Heart left ventricle (tissue), 16 donors: ENCODE data around the gene LARP1. TPM values are rescaled to one million over a fixed set of nuclear protein-coding genes. Genes with fewer than 3 reads are reported as not detected.

Source experiments
- ATAC-seq, 4 donors: fragments of 200-7000 bp; cut with Tn5 transposase; one replicate each; pipeline ENCODE4 v1.9.1; 2020 to 2022; ENCODE audit warnings: moderate library complexity in 4 of 4, mild to moderate bottlenecking in 3 of 4, moderate number of reproducible peaks in 1 of 4
- DNase-seq, 5 donors: peaks; one replicate each; pipeline ENCODE4 v3.0.0-alpha.2; 2020
- H3K27ac ChIP-seq, 12 donors: fragments of 200-600 bp; sonication (generic) in 4 of 12; one replicate each; pipeline versions ENCODE4 v1.5.0 to v1.8.0; 2016 to 2022; ENCODE audit warnings: mild to moderate bottlenecking in 2 of 12
- H3K27me3 ChIP-seq, 9 donors: fragments of 200-600 bp; sonication (generic) in 2 of 9; one replicate each; pipeline versions ENCODE4 v1.5.1 to v1.8.0; 2016 to 2022; ENCODE audit warnings: mild to moderate bottlenecking in 3 of 9
- H3K36me3 ChIP-seq, 9 donors: fragments of 200-600 bp; sonication (generic) in 2 of 9; one replicate each; pipeline versions ENCODE4 v1.5.0 to v1.8.0; 2018 to 2022; ENCODE audit warnings: mild to moderate bottlenecking in 2 of 9
- H3K4me1 ChIP-seq, 12 donors: fragments of 200-600 bp; sonication (generic) in 4 of 12; one replicate each; pipeline versions ENCODE4 v1.5.0 to v1.8.0; 2016 to 2022; ENCODE audit warnings: mild to moderate bottlenecking in 3 of 12
- H3K4me3 ChIP-seq, 12 donors: fragments of 200-600 bp; sonication (generic) in 4 of 12; one replicate each; pipeline versions ENCODE4 v1.5.0 to v1.8.0; 2017 to 2022; ENCODE audit warnings: mild to moderate bottlenecking in 9 of 12, moderate library complexity in 4 of 12
- H3K9me3 ChIP-seq, 12 donors: fragments of 200-600 bp; sonication (generic) in 4 of 12; one replicate each; pipeline versions ENCODE4 v1.5.0 to v1.8.0; 2016 to 2022; ENCODE audit warnings: mild to moderate bottlenecking in 1 of 12
- POLR2A ChIP-seq, 2 donors: fragments of 450-650 bp; IDR thresholded peaks; one replicate each; pipeline ENCODE4 v1.6.1; 2017; ENCODE audit warnings: antibody characterized with exemption in 2 of 2, mild to moderate bottlenecking in 2 of 2, moderate library complexity in 2 of 2
- WGBS, 4 donors: extraction: QIAGEN DNeasy Blood & Tissue Kit in 2 of 4; methylation state at CpG; one replicate each; pipeline versions ENCODE4 v1.1.5 to v1.1.7; 2013 to 2018; 5-methylcytosine and 5-hydroxymethylcytosine counted together
- intact Hi-C, 10 donors: fragments of 100-400 bp; cut with DNase I; formaldehyde crosslinking; loops; one replicate each; pipeline versions ENCODE4 v1.11.1 to v1.14.2; 2022
- polyA plus RNA-seq, 2 donors: library from polyadenylated mRNA; stranded (reverse); fragments of 200-250 nt; gene quantifications; one replicate each; pipeline ENCODE4 v1.2.3, GENCODE V29; 2013
- total RNA-seq, 9 donors: library from RNA; depleted of rRNA in 2 of 9; stranded (reverse); fragments of >200 nt in 2 of 9; fragmentation: NEBNext Ultra II Directional in 3 of 9; extraction: Animal tissue kit (Norgen Biotek cat#: 25700) in 3 of 9; gene quantifications; one replicate each; pipeline versions ENCODE4 v1.1.0 to v1.2.4, GENCODE V29; 2016 to 2023
- TF ChIP-seq, protein P1 (sequence below), 12 donors: fragments of 200-600 bp; sonication (generic) in 4 of 12; IDR thresholded peaks; one replicate each; pipeline versions ENCODE4 v1.5.0 to v1.8.0; 2018 to 2022; ENCODE audit warnings: antibody characterized with exemption in 12 of 12, mild to moderate bottlenecking in 5 of 12
- donor health status: ischemic (EF 13 %, LVEDD 7.1; RV severe dilation, severe dysfunction).
- donor health status: healthy with polysubstance abuse.
- donor health status: DM: no; HTN: yes; CAD: no.
- donor health status: DM: no; HTN: no; CAD: no.
- donor health status: ischemic (EF 25% LVEDD 6.9; RV normal size, moderate dysfunction).
- donor health status: ischemic (EF 25% LVEDD 5.7; RV mildly dilated, moderate dysfunction).
- donor health status: healthy.
- donor health status: DM: yes; HTN: yes; CAD: no.
- donor health status: ischemic (EF 35%, LVEDD 5.7; RV mildly dilated, moderate dysfunction).
- donor health status: nonischemic (EF 11% LVEDD 7.7; RV severe dilation, severe dysfunction).
- donor health status: DM: yes; HTN: yes; CAD: no.
- donor health status: PGD.
- donor health status: ischemic (EF 29% LVEDD 5.4; RV normal size, mild dysfunction).
- donor health status: nonischemic (EF 23%, LVEDD 6.1; RV moderate dilation, normal function).

LARP1 gene
- total and polyA plus RNA-seq, 11 donors = 36.5 to 189 (median 164) TPM

GRCh38 chr5:154851351-154851750, 96.2 kb downstream of the LARP1 start:
- Histone ChIP-seq H3K27ac (peak overlapping the region; percentile 43 to 95 (median 81)), H3K36me3 (no peaks in the 10 kb centered on the region), H3K27me3 (no peaks in the 10 kb centered on the region), H3K4me3 (peak overlapping the region in 3 of 12 donors; percentile 54 to 79 (median 54)), H3K9me3 (no peaks in the 10 kb centered on the region), H3K4me1 (peaks cover 0 to 37% (median 25%) of the 10 kb centered on the region in 12 donors)
- no peak for DNase-seq
- TF ChIP-seq, protein P1, sequence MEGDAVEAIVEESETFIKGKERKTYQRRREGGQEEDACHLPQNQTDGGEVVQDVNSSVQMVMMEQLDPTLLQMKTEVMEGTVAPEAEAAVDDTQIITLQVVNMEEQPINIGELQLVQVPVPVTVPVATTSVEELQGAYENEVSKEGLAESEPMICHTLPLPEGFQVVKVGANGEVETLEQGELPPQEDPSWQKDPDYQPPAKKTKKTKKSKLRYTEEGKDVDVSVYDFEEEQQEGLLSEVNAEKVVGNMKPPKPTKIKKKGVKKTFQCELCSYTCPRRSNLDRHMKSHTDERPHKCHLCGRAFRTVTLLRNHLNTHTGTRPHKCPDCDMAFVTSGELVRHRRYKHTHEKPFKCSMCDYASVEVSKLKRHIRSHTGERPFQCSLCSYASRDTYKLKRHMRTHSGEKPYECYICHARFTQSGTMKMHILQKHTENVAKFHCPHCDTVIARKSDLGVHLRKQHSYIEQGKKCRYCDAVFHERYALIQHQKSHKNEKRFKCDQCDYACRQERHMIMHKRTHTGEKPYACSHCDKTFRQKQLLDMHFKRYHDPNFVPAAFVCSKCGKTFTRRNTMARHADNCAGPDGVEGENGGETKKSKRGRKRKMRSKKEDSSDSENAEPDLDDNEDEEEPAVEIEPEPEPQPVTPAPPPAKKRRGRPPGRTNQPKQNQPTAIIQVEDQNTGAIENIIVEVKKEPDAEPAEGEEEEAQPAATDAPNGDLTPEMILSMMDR (IDR thresholded peaks at IDR 0.05) = no peak
- TF ChIP-seq POLR2A (IDR thresholded peaks at IDR 0.05) = no peak
- WGBS, 4 donors = 90 to 96% (median 94%) methylated on average over 3 of the region's 3 CpGs
- ATAC-seq = no peak
- intact Hi-C loops = no loop called here

- intact Hi-C loops = loop anchor here in 8 of 10 donors (1.0 to 5.0 kb wide), 5 partner anchors 23 to 102 kb away; partner anchors contain the start of genes LARP1 (in 7 of the 8) and GEMIN5 (in 2 of the 8)
Observed at GRCh38 chr5:154857530-154858296, 102.5 kb downstream of the LARP1 start.

GRCh38 chr5:154858297-154858971, 103.3 kb downstream of the LARP1 start, which contains the start of gene CNOT8:
CNOT8 (plus strand) TSS chr5:154858627; CDS start chr5:154863279, 4,652 bp downstream.
- H3K4me1 ChIP-seq = peaks cover 3 to 48% (median 35%) of the 10 kb centered on the region in 12 donors
- WGBS, 4 donors = 0 to 1% (median 0%) methylated on average over 64 to 65 of the region's 65 CpGs
- H3K27me3 ChIP-seq = no peaks in the 10 kb centered on the region
- H3K27ac ChIP-seq = peak within 1 kb of the TSS; percentile 92 to 100 (median 98)
- peaks cover 0 to 18% (median 4%) of the 10 kb centered on the region in 9 donors for H3K36me3 ChIP-seq
- ATAC-seq (peak; percentile 93 to 96 (median 95)), DNase-seq (peak; percentile 99)
- no peaks in the 10 kb centered on the region for H3K9me3 ChIP-seq
- intact Hi-C loops = loop anchor here in 8 of 10 donors (1.0 to 5.0 kb wide), 5 partner anchors 22 to 103 kb away; partner anchors contain the start of genes LARP1 (in 7 of the 8) and GEMIN5 (in 2 of the 8)
- TF ChIP-seq, protein P1 (IDR thresholded peaks at IDR 0.05) = no peak
- TF ChIP-seq POLR2A (IDR thresholded peaks at IDR 0.05) = peak in 1 of 2 donors; percentile 94
- H3K4me3 ChIP-seq = peak within 1 kb of the TSS; percentile 61 to 97 (median 82)

More at GRCh38 chr5:154857530-154858296, 102.5 kb downstream of the LARP1 start:
- H3K4me1 ChIP-seq = peaks cover 3 to 45% (median 35%) of the 10 kb centered on the region in 12 donors
- H3K36me3 ChIP-seq = peaks cover 0 to 11% (median 0%) of the 10 kb centered on the region in 9 donors
- DNase-seq (peak; percentile 94 to 97 (median 96)), ATAC-seq (peak; percentile 68 to 84 (median 81))
- H3K27ac ChIP-seq = peak overlapping the region; percentile 92 to 100 (median 98)
- peak overlapping the region; percentile 61 to 97 (median 82) for H3K4me3 ChIP-seq
- WGBS, 4 donors = 0 to 1% (median 0%) methylated on average over 48 to 59 of the region's 59 CpGs
- H3K9me3 ChIP-seq = no peaks in the 10 kb centered on the region
- H3K27me3 ChIP-seq = no peaks in the 10 kb centered on the region
- TF ChIP-seq, protein P1 (IDR thresholded peaks at IDR 0.05) = peak in 3 of 12 donors; percentile 10 to 35 (median 20)
- peak in 1 of 2 donors; percentile 72 for TF ChIP-seq POLR2A (IDR thresholded peaks at IDR 0.05)
